Sciatic nerve (tissue), 2 donors: ENCODE results near the gene MED12L. TPM values are rescaled to one million over a fixed set of nuclear protein-coding genes. Genes with fewer than 3 reads are reported as not detected.
"Not testable (repeated sequence)": the region's sequence is repeated elsewhere in the genome, so short reads cannot be mapped to it uniquely, and the experiment has no call there.

Source experiments
- ATAC-seq: fragments of 200-7000 bp; cut with Tn5 transposase; one replicate; pipeline ENCODE4 v1.9.1; 2020; ENCODE audit warnings: mild to moderate bottlenecking, moderate library complexity
- DNase-seq: peaks from one replicate; pipeline ENCODE4 v3.0.0-alpha.2; 2020; ENCODE audit warnings: low spot score
- intact Hi-C: fragments of 100-400 bp; cut with DNase I; formaldehyde crosslinking; loops from one replicate; pipeline ENCODE4 v1.14.2; 2022
- total RNA-seq: library from RNA; stranded (reverse); fragmentation: NEBNext Ultra II Directional; extraction: Animal tissue kit (Norgen Biotek cat#: 25700); gene quantifications from one replicate; pipeline ENCODE4 v1.2.1, GENCODE V29; 2021
- donor health status: DM: no; HTN: no; CAD: no.
- donor health status: DM: no; HTN: no; CAD: no.

MED12L gene, protein sequence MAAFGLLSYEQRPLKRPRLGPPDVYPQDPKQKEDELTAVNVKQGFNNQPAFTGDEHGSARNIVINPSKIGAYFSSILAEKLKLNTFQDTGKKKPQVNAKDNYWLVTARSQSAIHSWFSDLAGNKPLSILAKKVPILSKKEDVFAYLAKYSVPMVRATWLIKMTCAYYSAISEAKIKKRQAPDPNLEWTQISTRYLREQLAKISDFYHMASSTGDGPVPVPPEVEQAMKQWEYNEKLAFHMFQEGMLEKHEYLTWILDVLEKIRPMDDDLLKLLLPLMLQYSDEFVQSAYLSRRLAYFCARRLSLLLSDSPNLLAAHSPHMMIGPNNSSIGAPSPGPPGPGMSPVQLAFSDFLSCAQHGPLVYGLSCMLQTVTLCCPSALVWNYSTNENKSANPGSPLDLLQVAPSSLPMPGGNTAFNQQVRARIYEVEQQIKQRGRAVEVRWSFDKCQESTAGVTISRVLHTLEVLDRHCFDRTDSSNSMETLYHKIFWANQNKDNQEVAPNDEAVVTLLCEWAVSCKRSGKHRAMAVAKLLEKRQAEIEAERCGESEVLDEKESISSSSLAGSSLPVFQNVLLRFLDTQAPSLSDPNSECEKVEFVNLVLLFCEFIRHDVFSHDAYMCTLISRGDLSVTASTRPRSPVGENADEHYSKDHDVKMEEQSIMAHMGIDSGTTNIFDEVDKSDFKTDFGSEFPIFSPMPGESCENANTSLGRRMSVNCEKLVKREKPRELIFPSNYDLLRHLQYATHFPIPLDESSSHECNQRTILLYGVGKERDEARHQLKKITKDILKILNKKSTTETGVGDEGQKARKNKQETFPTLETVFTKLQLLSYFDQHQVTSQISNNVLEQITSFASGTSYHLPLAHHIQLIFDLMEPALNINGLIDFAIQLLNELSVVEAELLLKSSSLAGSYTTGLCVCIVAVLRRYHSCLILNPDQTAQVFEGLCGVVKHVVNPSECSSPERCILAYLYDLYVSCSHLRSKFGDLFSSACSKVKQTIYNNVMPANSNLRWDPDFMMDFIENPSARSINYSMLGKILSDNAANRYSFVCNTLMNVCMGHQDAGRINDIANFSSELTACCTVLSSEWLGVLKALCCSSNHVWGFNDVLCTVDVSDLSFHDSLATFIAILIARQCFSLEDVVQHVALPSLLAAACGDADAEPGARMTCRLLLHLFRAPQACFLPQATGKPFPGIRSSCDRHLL (N-terminal part only)
- 4.8 TPM for total RNA-seq

GRCh38 chr3:151085227-151085888 is at the start of gene MED12L:
TSS of gene MED12L (plus strand) at chr3:151085664. CDS start at chr3:151086927, 1,263 bp downstream.
- peak; percentile 82 for ATAC-seq
- intact Hi-C loops: no loop called here
- peak; percentile 79 for DNase-seq

DNA sequence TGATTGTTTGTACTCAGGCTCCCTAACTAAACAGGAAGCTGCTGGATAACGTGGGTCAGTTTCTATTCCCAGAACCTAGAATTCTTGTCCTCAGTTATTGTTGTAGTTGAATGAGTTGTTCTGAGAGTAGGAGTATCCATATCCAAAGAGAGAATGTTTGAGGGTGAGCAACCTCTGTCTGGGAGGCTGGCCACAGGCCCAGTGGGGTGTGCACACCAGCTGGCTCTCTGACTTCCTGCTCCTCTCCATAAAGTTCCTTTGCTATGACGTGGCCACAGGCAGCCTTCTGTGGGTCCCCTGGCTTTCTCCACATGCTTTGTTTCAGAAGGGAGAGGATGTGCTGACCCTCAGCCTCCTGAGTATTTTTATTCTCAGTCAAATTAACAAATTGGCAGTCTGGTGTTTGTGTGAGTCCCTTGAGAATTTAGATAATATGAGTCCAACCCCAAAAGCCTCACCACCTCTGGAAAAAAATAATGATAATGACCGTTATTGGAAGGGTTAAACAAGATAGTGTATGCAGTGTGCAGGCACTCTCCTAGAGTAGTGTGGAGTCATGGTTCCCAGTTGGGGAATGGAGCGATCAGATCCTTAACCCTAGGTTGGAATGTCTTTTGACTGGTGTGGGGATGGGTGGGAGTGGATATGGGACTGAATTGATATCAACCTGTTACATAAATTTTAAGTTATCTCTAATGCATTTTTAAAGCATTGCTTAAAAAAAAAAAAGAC is 47.6 kb upstream of the MED12L start:
- intact Hi-C loops: no loop called here
- ATAC-seq: peak; percentile 62
- DNase-seq: no peak

DNA sequence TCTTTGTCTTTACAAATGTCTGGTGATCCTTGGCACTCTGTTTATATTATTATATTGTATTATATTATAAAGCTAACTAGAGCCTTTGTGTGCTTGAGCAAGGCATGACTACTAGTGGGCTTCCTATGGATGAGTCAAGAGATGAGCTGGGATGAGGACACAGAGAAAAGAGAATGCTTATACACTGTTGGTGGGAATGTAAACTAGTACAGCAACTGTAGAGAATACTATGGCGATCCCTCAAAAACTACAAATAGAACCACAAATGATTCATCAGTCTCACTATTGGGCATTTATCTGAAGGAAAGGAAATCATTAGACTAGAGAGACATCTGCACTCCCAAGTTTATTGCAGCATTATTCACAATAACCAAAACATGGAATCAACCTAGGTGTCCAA is 40.8 kb upstream of the MED12L start:
- DNase-seq: no peak
- no peak for ATAC-seq
- intact Hi-C loops: no loop called here

DNA sequence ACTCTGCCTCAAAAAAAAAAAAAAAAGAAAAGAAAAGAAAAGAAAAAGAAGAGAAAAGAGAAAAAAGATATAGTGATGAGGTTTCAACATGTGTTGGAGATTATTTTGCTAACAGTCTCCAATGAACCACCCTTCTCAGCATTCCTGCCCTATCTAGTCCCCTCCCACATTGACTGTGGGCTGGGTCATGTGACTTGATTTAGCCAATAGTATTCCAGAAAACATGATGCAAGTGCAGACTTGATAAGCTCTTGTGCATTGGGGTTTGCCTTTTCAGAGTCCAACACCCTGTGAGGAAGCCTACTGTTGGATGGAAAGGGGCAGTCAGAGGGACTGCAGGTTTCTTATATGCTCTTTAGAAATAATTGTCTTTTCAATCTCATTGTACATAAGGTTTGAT is 37.8 kb upstream of the MED12L start:
- ATAC-seq (no peak), DNase-seq (no peak)
- intact Hi-C loops: no loop called here

DNA sequence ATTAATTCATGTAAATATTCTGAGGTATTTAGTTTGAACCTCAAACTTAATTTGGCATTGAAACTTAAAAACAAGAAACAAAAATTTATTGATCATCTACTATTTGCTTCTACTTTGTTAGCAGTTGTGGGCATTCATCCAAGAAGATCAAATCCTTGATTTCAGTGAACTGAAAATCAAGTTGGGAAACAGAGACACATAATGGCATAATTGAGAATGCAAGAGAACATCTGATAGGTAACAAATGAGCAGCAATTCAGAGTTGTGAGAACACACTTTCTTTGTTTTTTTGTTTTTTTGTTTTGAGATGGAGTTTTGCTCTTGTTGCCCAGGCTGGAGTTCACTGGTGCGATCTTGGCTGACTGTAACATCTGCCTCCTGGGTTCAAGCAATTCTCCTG is 33.9 kb upstream of the MED12L start:
- DNase-seq (no peak), ATAC-seq (no peak)
- intact Hi-C loops: no loop called here

- DNase-seq: no peak
- intact Hi-C loops: no loop called here
- ATAC-seq: no peak
Observed at GRCh38 chr3:151052346-151052745, 33.1 kb upstream of the MED12L start.

DNA sequence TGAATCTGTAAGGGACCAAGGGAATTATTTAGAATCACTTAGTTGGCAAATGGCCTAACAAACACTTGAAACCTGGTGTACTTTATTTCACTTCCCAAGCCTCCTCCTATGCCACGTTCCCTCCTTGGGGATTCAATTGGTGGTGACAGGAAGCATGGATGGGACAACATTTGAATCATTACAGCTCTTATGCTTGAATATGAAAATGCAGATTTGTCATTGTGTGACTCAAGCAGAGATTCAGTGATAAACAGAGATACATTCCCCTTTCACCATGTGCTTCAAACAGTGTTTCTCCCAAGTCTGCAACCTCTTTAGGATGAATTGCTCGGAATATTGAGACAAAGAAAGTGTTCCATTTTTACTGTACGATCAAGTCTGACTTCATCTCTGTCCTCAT is 32.7 kb upstream of the MED12L start:
- intact Hi-C loops: no loop called here
- ATAC-seq: no peak
- no peak for DNase-seq

DNA sequence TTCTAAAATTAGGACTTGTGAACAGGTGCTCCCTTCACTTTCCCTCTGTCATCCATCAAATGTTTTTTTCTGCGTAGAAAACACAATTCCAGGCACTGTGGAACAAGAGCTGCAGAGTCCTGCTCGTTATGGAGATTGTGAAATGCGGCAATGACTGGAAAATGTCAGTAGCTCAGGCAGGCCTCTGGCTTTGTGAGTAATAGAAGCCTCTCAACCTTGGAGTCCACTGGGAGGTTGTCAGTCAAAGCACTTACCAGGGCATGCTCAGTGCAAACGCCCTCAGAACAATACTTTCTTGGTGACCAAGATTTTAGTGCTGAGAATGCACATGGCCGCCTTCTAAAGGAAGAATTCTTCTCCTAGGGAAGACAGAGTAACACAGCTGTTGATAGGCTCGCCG is 26.7 kb upstream of the MED12L start:
- no peak for DNase-seq
- no peak for ATAC-seq
- intact Hi-C loops: no loop called here

DNA sequence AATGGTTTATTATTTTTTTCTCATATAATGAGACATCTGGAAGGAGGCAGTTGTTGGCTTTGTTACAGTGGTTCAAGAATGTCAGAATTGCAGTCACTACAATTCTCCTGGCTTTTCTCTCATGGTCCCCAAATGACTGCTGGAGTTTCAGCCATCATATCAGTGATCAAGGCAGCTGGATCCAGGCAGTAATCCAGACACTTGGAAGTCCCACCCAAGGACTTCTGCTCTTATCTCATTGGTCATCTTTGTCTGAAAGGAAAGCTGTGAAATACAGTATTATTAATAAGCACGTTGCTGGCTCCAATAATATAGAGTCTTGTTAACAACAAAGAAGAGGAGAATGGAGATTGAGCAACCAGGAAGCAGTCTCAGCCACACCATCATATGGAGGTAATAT is 22.9 kb upstream of the MED12L start:
- DNase-seq (no peak), ATAC-seq (no peak)
- intact Hi-C loops: loop anchor here (5.0 kb wide), 1 partner anchor 1795 kb away; no protein-coding TSS in a partner anchor

DNA sequence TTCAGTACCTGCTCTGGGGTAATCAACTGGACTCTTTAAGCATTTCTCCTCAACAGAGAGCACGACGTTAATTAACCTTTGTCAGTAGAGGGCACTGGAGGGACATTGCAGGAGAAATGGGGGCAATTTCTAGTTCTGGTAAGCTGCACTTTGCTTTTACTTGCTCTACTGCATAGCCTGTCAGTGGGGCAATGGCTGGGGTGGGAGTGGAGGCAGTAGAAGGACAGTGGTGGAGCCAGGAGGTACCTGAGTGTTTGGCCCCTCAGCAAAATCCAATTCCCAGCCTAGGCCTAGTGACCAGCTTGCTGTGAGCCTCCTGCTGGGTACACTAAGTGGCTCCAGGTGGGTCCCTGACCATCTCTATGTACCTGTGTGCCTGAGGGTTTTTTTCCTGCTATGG is 18.3 kb upstream of the MED12L start:
- ATAC-seq: no peak

DNA sequence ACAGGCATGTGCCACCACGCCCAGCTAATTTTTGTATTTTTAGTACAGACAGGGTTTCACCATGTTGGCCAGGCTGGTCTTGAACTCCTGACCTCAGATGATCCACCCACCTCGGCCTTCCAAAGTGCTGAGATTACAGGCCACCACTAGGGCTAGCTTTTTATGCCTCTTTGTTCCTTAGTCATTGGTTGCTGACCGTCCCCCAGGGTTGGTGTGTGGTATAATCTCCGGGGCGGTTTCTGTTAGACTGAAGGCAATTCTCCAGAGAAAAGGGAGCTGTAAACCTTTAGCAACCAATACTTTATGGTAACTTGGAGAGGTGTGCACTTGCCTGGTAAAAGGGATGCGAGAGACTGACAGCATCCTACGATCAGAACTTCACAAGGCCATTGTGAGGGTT is 12.6 kb upstream of the MED12L start:
- DNase-seq, ATAC-seq, intact Hi-C loops: not testable (repeated sequence)

More for the DNA sequence above, 18.3 kb upstream of the MED12L start:
- no peak for DNase-seq
- intact Hi-C loops: no loop called here

- intact Hi-C loops: no loop called here
- DNase-seq: no peak
- ATAC-seq: no peak
Observed at GRCh38 chr3:151074256-151074655, 11.2 kb upstream of the MED12L start.

DNA sequence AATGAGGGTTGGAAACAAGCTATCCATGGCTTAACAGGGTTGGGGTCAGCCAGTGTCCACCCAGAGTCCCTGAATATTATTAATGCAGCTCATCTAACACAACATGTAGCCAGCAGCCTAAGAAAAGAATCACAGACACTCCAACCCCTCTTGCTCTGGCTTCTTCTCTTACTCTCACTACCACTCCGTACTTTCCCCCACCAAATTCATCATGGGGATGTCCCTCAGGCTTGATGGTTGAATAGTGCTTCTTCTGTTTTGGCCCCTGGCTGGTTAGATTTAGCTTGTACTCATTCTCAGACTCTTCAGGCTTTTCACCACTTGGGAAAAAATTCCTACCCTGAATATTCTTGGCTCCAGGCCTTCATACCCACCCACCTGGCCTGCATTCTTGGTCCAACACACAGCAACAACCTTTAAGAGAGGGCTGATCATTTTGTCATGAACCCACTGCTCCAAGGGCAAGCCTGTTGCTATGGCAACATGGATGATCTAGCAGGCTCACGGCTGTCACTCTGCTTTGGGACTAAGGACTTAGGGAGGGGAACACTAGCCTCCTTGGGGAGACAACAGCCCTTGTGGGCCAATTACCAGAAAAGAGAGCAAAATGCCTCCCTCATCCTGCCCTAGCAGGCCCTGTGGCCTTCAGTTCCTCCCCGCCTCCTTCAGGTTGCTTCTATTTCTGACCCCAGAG is 9.4 kb upstream of the MED12L start:
- intact Hi-C loops: no loop called here
- DNase-seq (no peak), ATAC-seq (no peak)

- intact Hi-C loops: no loop called here
- DNase-seq (no peak), ATAC-seq (no peak)
Observed at GRCh38 chr3:151076626-151077025, 8.8 kb upstream of the MED12L start.

GRCh38 chr3:151081082-151081481 is 4.4 kb upstream of the MED12L start:
- ATAC-seq, DNase-seq, intact Hi-C loops: not testable (repeated sequence)

DNA sequence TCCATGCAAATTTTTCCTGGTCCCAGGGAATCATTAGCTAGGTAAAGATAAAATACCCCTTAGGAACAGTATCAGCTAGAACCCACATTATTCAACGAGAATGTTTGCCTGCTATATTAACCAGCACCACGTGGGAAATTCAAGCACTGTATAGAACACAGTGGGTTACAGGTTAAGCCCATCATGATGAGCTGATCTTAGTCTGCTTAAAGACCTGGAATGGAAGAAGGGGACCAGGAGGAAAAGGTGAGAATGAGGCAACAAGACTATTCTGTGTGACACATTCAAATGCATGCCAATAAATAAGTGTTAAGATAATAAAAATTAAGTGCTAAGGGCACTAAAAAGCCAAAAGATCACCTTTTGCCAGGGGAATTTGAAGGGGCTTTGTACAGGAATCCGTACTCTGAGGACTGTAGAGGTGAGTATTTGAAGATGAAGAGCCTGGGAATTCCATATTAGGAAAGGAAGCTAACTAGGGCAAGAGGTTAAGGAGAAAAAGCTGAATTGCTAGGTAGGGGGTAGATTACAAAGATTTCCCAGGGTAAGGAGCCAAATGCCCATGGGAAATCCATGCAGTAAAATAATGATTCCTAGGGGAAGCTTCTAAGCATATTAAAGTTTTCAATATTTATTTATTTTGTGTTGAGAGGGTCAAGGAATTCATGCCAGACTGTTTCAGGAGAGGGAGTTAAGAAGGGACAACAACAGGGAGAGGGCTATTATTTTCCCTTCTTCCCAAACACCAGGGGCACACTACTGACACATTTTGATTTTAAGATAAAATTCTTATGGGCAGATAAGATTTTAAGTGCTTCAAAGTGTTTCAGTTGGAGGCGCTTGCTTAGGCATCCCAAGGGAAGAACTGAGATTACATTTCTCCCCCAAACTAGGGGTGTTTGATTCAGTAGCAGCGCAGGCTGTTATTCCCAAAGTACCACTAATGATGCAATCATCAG is 2.3 kb upstream of the MED12L start:
- intact Hi-C loops: no loop called here
- no peak for ATAC-seq

DNA sequence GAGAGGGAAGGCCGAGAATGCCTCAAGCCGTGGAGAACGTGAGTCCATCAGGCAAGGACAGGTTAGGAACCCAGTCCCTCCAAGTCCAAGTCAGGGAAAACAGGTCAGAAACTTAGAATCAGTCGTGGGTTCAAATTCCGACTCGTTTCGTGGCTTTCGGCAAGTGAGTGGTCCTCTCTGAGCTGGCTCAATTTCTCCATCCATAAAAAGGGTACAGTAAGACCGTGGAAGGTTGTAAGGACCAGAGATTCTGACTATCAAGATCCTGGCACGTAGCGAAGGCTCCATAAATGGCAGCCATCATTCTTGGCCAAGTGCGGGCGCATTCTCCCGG is 604 bp upstream of the MED12L start:
- DNase-seq: no peak
- ATAC-seq: no peak
- intact Hi-C loops: no loop called here

More for the DNA sequence above, 2.3 kb upstream of the MED12L start:
- no peak for DNase-seq
